Endothelial cell of umbilical vein (primary cell): ENCODE data around the gene AK9. TPM values are rescaled to one million over a fixed set of nuclear protein-coding genes. Genes with fewer than 3 reads are reported as not detected.

Source experiments
- BruUV-seq: library from RNA; stranded (reverse); fragments of 400-500 nt; replicated peaks from 2 replicates; lab custom pipeline; 2021; lab: Mats Ljungman, UMichigan
- CTCF ChIA-PET: fragments of 300-600, 350-600 bp; sonication (Branson Sonifier 250); formaldehyde crosslinking; loops from one replicate; lab custom pipeline; 2021; ENCODE audit warnings: antibody characterized with exemption, inconsistent platforms; lab: Charles Lee
- POLR2A ChIA-PET: fragments of 300-600, 350-600 bp; sonication (Branson Sonifier 250); formaldehyde crosslinking; loops from one replicate; lab custom pipeline; 2021; ENCODE audit warnings: antibody characterized with exemption, inconsistent platforms; lab: Charles Lee
- DNase-seq: peaks from one replicate; pipeline ENCODE4 v3.0.0-alpha.2; 2011; ENCODE audit warnings: low read depth, low spot score
- FAIRE-seq: peaks from 2 replicates; lab custom pipeline; 2011; peaks lifted over from hg19 to GRCh38; lab: Jason Lieb, UNC
- H2AFZ ChIP-seq: 2 replicates; pipeline ENCODE4 v1.6.0; 2012; ENCODE audit warnings: low read depth, low read length, control low read depth, inconsistent platforms
- H3K27ac ChIP-seq: 2 replicates; pipeline ENCODE4 v1.5.1; 2011; ENCODE audit warnings: low read depth, mild to moderate bottlenecking, control low read depth, low read length, moderate library complexity; ENCODE audit not compliant: insufficient read depth
- H3K27me3 ChIP-seq, 2 experiments: 2 replicates each; pipeline versions ENCODE4 v1.6.0 to v1.6.1; 2011; ENCODE audit warnings: low read length in 2 of 2, mixed read lengths in 1 of 2; ENCODE audit not compliant: control insufficient read depth in 2 of 2, insufficient read depth in 2 of 2
- H3K36me3 ChIP-seq, 2 experiments: 2 replicates in 1 of 2; 3 replicates in 1 of 2; pipeline ENCODE4 v1.5.1; 2011; ENCODE audit warnings: low read length in 2 of 2, mild to moderate bottlenecking in 1 of 2, moderate library complexity in 1 of 2; ENCODE audit not compliant: control insufficient read depth in 2 of 2, insufficient read depth in 2 of 2; ENCODE audit errors: extremely low read depth in 1 of 2
- H3K4me1 ChIP-seq: 3 replicates; pipeline ENCODE4 v1.5.1; 2011; ENCODE audit warnings: mild to moderate bottlenecking, low read length; ENCODE audit not compliant: control insufficient read depth, insufficient read depth; ENCODE audit errors: extremely low read depth
- H3K4me2 ChIP-seq: 2 replicates; pipeline ENCODE4 v1.6.1; 2011; ENCODE audit warnings: low read length, control low read depth, mixed read lengths; ENCODE audit not compliant: insufficient read depth
- H3K4me3 ChIP-seq, 3 experiments: fragments of 200-600 bp in 1 of 3; sonication (generic), shearing (Covaris generic) in 1 of 3; replicated peaks in 1 of 3; 2 replicates each; pipeline ENCODE4 v1.5.1; 2011 to 2016; ENCODE audit warnings: control low read depth in 3 of 3, low read length in 3 of 3, mild to moderate bottlenecking in 2 of 3, inconsistent platforms in 1 of 3, low read depth in 1 of 3, moderate library complexity in 1 of 3; ENCODE audit not compliant: insufficient read depth in 1 of 3
- H3K79me2 ChIP-seq: 2 replicates; pipeline ENCODE4 v1.6.0; 2012; ENCODE audit warnings: low read length, inconsistent platforms; ENCODE audit not compliant: control insufficient read depth, insufficient read depth
- H3K9ac ChIP-seq: replicated peaks from 2 replicates; pipeline ENCODE3; 2011; ENCODE audit warnings: low read length, control low read depth; ENCODE audit not compliant: insufficient read depth; ENCODE audit errors: extremely low read depth
- H3K9me1 ChIP-seq: replicated peaks from 3 replicates; pipeline ENCODE4 v1.6.0; 2011; ENCODE audit warnings: mild to moderate bottlenecking, low read length; ENCODE audit not compliant: control insufficient read depth, insufficient read depth; ENCODE audit errors: extremely low read depth
- H3K9me3 ChIP-seq: replicated peaks from 2 replicates; pipeline ENCODE4 v1.5.1; 2012; ENCODE audit warnings: low read length, inconsistent platforms; ENCODE audit not compliant: control insufficient read depth, insufficient read depth
- H4K20me1 ChIP-seq: replicated peaks from 2 replicates; pipeline ENCODE3; 2011; ENCODE audit warnings: mild to moderate bottlenecking, low read length; ENCODE audit not compliant: control insufficient read depth, insufficient read depth; ENCODE audit errors: extremely low read depth
- EZH2 ChIP-seq: IDR thresholded peaks from 2 replicates; pipeline ENCODE4 v1.6.1; 2012; ENCODE audit warnings: borderline replicate concordance, low read depth, mild to moderate bottlenecking, moderate library complexity, low read length, inconsistent platforms; ENCODE audit not compliant: severe bottlenecking
- FOS ChIP-seq: IDR thresholded peaks from 2 replicates; pipeline ENCODE4 v1.6.1; 2011; ENCODE audit warnings: mild to moderate bottlenecking, low read length, moderate library complexity, borderline replicate concordance; ENCODE audit not compliant: insufficient read depth
- GATA2 ChIP-seq: IDR thresholded peaks from 2 replicates; pipeline ENCODE4 v1.7.0; 2011; ENCODE audit warnings: low read depth, mild to moderate bottlenecking, moderate library complexity, mixed read lengths, low read length; ENCODE audit not compliant: insufficient read length, insufficient read depth
- JUN ChIP-seq: IDR thresholded peaks from 2 replicates; pipeline ENCODE4 v1.6.1; 2011; ENCODE audit warnings: borderline replicate concordance, low read depth; ENCODE audit not compliant: insufficient read length, insufficient read depth
- MAX ChIP-seq: IDR thresholded peaks from 2 replicates; pipeline ENCODE4 v1.6.1; 2011; ENCODE audit not compliant: insufficient read depth, insufficient read length
- MYC ChIP-seq: IDR thresholded peaks from one replicate; pipeline ENCODE4 v1.6.1; 2011; ENCODE audit warnings: mild to moderate bottlenecking, low read depth, low read length
- POLR2A ChIP-seq: IDR thresholded peaks from 2 replicates; pipeline ENCODE4 v1.6.1; 2012; ENCODE audit warnings: low read depth, mild to moderate bottlenecking, control low read depth, low read length
- POLR2AphosphoS5 ChIP-seq: IDR thresholded peaks from 2 replicates; pipeline ENCODE4 v1.6.1; 2012; ENCODE audit warnings: low read depth, mild to moderate bottlenecking, control low read depth, low read length, moderate library complexity; ENCODE audit not compliant: insufficient read depth
- dilution Hi-C: fragments of 300-500 bp; cut with MboI; formaldehyde crosslinking; loops from one replicate; pipeline ENCODE4 v1.15.0; 2019; ENCODE audit warnings: low sequenced_read_pairs; ENCODE audit not compliant: extremely low pct_ligation_motif_present
- intact Hi-C: fragments of 100-400 bp; cut with micrococcal nuclease; formaldehyde crosslinking; loops from one replicate; pipeline ENCODE4 v1.10.0; 2022
- polyA plus RNA-seq, 4 experiments: library from polyadenylated mRNA; depleted of rRNA in 3 of 4; stranded (reverse) in 3 of 4; unstranded in 1 of 4; fragments of >200 nt; gene quantifications; 2 replicates each; pipeline versions ENCODE4 v1.2.1 to v1.2.3, GENCODE V29; 2011 to 2012; ENCODE audit warnings: missing spikeins in 1 of 4
- total RNA-seq: library from RNA; stranded (reverse); gene quantifications from 2 replicates; pipeline ENCODE4 v1.2.3, GENCODE V29; 2021
- TF ChIP-seq, protein P1 (sequence below), 2 donors: IDR thresholded peaks; 1 replicate in 1 of 2; 2 replicates in 1 of 2; pipeline ENCODE4 v1.5.1; 2011; ENCODE audit warnings: low read length in 2 of 2, mild to moderate bottlenecking in 2 of 2, moderate library complexity in 2 of 2, control low read depth in 1 of 2, inconsistent platforms in 1 of 2, low read depth in 1 of 2; ENCODE audit not compliant: insufficient read depth in 1 of 2; ENCODE audit errors: extremely low read depth in 1 of 2

AK9 gene
- total and polyA plus RNA-seq, 2 donors (not counting 3 experiments of a cell fraction or from before 2014, with no cell fraction given), result 1.4 to 3.2 TPM

GRCh38 chr6:109447087-109447486, 243.9 kb downstream of the AK9 start:
- H3K4me2 ChIP-seq, result no peak overlapping the region
- FAIRE-seq, result no peak
- H3K4me3 ChIP-seq, result no peak overlapping the region
- dilution Hi-C loops (no loop called here), intact Hi-C loops (no loop called here)
- H3K4me1 ChIP-seq, result no peaks in the 10 kb centered on the region
- H3K79me2 ChIP-seq, result no peaks in the 10 kb centered on the region
- H3K9me3 ChIP-seq, result no peaks in the 10 kb centered on the region
- no peak overlapping the region for H3K9ac ChIP-seq
- no peaks in the 10 kb centered on the region for H4K20me1 ChIP-seq
- TF ChIP-seq POLR2A (no peak), POLR2AphosphoS5 (no peak), EZH2 (no peak), GATA2 (no peak), JUN (no peak), MAX (no peak), MYC (no peak), FOS (no peak)
- TF ChIP-seq, protein P1, sequence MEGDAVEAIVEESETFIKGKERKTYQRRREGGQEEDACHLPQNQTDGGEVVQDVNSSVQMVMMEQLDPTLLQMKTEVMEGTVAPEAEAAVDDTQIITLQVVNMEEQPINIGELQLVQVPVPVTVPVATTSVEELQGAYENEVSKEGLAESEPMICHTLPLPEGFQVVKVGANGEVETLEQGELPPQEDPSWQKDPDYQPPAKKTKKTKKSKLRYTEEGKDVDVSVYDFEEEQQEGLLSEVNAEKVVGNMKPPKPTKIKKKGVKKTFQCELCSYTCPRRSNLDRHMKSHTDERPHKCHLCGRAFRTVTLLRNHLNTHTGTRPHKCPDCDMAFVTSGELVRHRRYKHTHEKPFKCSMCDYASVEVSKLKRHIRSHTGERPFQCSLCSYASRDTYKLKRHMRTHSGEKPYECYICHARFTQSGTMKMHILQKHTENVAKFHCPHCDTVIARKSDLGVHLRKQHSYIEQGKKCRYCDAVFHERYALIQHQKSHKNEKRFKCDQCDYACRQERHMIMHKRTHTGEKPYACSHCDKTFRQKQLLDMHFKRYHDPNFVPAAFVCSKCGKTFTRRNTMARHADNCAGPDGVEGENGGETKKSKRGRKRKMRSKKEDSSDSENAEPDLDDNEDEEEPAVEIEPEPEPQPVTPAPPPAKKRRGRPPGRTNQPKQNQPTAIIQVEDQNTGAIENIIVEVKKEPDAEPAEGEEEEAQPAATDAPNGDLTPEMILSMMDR (IDR thresholded peaks at IDR 0.05; ENCODE audit: extremely low read depth in 1 of 2, insufficient read depth in 1 of 2, low read depth in 1 of 2, low read length in 2 of 2), result no peak
- ChIA-PET CTCF (no interaction called here), POLR2A (no interaction called here)
- H3K27me3 ChIP-seq, result no peaks in the 10 kb centered on the region
- H3K9me1 ChIP-seq, result no peaks in the 10 kb centered on the region
- H3K36me3 ChIP-seq, result peaks cover 0 to 17% of the 10 kb centered on the region in 2 experiments
- no peak for DNase-seq
- H3K27ac ChIP-seq, result no peak overlapping the region
- H2AFZ ChIP-seq, result no peak overlapping the region
- BruUV-seq, result no TSS peak
